OCI-LY7 (cell line): ENCODE measurements around the gene SSB. TPM values are rescaled to one million over a fixed set of nuclear protein-coding genes. Genes with fewer than 3 reads are reported as not detected.

Experiments used
- BruUV-seq: library from RNA; stranded (reverse); fragments of 400-500 nt; replicated peaks from 2 replicates; lab custom pipeline; 2021; lab: Mats Ljungman, UMichigan
- CTCF ChIA-PET: fragments of 300-600 bp; sonication (Branson Sonifier 250); formaldehyde crosslinking; loops from one replicate; lab custom pipeline; 2022; ENCODE audit warnings: antibody characterized with exemption; ENCODE audit not compliant: unreplicated experiment; lab: Charles Lee
- POLR2A ChIA-PET: fragments of 300-600 bp; sonication (Branson Sonifier 250); formaldehyde crosslinking; loops from one replicate; lab custom pipeline; 2022; ENCODE audit warnings: antibody characterized with exemption; lab: Charles Lee
- DNase-seq: peaks from one replicate; pipeline ENCODE4 v3.0.0-alpha.2; 2015; ENCODE audit warnings: low spot score
- H2AFZ ChIP-seq: fragments of 200-600 bp; sonication (generic), shearing (Covaris generic); 2 replicates; pipeline ENCODE4 v1.6.1; 2014; ENCODE audit warnings: mild to moderate bottlenecking, antibody characterized with exemption, low read length, moderate library complexity
- H3K27ac ChIP-seq: fragments of 200-600 bp; sonication (generic); 2 replicates; pipeline ENCODE4 v1.5.1; 2014; ENCODE audit warnings: mixed run types, low read depth, mild to moderate bottlenecking, moderate library complexity, low read length, inconsistent platforms; ENCODE audit not compliant: poor library complexity, severe bottlenecking
- H3K36me3 ChIP-seq: fragments of 200-600 bp; sonication (generic); 2 replicates; pipeline ENCODE4 v1.6.1; 2014; ENCODE audit warnings: mild to moderate bottlenecking, antibody characterized with exemption, low read length, moderate library complexity, mixed read lengths; ENCODE audit not compliant: insufficient read depth
- H3K4me1 ChIP-seq: fragments of 200-600 bp; sonication (generic); 2 replicates; pipeline ENCODE4 v1.5.1; 2014; ENCODE audit warnings: mild to moderate bottlenecking, low read length; ENCODE audit not compliant: insufficient read depth, poor library complexity, severe bottlenecking
- H3K4me2 ChIP-seq: fragments of 200-600 bp; sonication (generic); 2 replicates; pipeline ENCODE4 v1.6.1; 2014; ENCODE audit warnings: mild to moderate bottlenecking, low read length
- H3K4me3 ChIP-seq: fragments of 200-600 bp; sonication (generic); 2 replicates; pipeline ENCODE4 v1.5.1; 2014; ENCODE audit warnings: mild to moderate bottlenecking, low read depth, low read length; ENCODE audit not compliant: poor library complexity, severe bottlenecking
- H3K79me2 ChIP-seq: fragments of 200-600 bp; sonication (generic); 2 replicates; pipeline ENCODE4 v1.6.1; 2016; ENCODE audit warnings: low read depth, mild to moderate bottlenecking, low read length, moderate library complexity, mixed read lengths; ENCODE audit not compliant: insufficient read depth
- H3K9me2 ChIP-seq: fragments of 200-600 bp; sonication (generic); 2 replicates; pipeline ENCODE4 v1.6.1; 2016; ENCODE audit warnings: mild to moderate bottlenecking, low read length, mixed read lengths; ENCODE audit not compliant: insufficient read depth
- H3K9me3 ChIP-seq: fragments of 200-600 bp; sonication (generic); 2 replicates; pipeline ENCODE4 v1.6.1; 2014; ENCODE audit warnings: mild to moderate bottlenecking, mixed run types, low read length, mixed read lengths
- H4K20me1 ChIP-seq: fragments of 200-600 bp; sonication (generic); 2 replicates; pipeline ENCODE4 v1.6.1; 2014; ENCODE audit warnings: mild to moderate bottlenecking, antibody characterized with exemption, low read length, moderate library complexity, mixed read lengths; ENCODE audit not compliant: insufficient read depth
- EZH2phosphoT487 ChIP-seq: fragments of 200-600 bp; sonication (generic); IDR thresholded peaks from 2 replicates; pipeline ENCODE4 v1.6.1; 2018; ENCODE audit warnings: low read depth, borderline replicate concordance, mild to moderate bottlenecking, mixed run types, antibody characterized with exemption, low read length, moderate library complexity, mixed read lengths
- intact Hi-C: fragments of 100-400 bp; cut with micrococcal nuclease; formaldehyde crosslinking; loops from one replicate; pipeline ENCODE4 v1.10.0; 2022; ENCODE audit not compliant: unreplicated experiment
- total RNA-seq, 2 experiments: library from RNA; depleted of rRNA in 1 of 2; stranded (reverse); fragments of >200 nt in 1 of 2; shearing (Covaris generic) in 1 of 2; gene quantifications; 2 replicates each; pipeline ENCODE4 v1.2.3, GENCODE V29; 2014 to 2022
- TF ChIP-seq, protein P1 (sequence below): fragments of 200-600 bp; sonication (generic); conservative IDR thresholded peaks from 2 replicates; pipeline ENCODE4 v1.5.1; 2014; ENCODE audit warnings: mild to moderate bottlenecking, antibody characterized with exemption, low read length, moderate library complexity, mixed read lengths

SSB gene
- total RNA-seq, 2 experiments from 2014 or later = 126 to 173 TPM

DNA sequence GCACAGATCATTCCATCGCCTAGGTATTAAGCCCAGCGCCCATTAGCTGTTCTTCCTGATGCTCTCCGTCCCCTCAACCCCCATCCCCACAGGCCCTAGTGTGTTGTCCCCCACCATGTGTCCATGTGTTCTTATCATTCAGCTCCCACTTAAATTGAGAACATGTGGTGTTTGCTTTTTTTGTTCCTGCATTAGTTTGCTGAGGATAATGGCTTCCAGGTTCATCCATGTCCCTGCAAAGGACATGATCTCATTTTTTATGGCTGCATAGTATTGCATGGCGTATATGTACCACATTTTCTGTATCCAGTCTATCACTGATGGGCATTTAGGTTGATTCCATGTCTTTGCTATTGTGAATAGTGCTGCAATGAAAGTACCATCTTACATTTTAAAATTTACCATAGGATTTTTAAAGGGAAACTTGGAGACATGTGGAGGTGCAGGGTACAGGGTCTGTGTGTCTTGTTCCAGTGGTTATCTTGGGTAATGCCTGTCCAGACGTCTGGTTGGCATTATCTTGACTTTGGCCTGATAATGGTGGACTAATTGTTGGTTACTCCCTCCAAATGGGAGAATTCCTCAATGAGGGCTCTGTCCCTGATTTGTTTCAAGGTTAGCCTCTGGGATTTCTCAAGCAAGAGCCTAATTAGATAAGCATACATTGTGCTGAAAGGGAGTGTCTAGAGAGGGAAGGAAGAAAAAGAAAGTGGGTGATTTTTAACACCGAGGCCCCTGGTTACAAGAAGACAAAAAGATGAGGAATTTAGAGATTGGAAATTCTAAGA, 43.4 kb upstream of the SSB start:
- H2AFZ ChIP-seq = no peak overlapping the region
- ChIA-PET CTCF (no interaction called here), POLR2A (no interaction called here)
- intact Hi-C loops = no loop called here
- H3K79me2 ChIP-seq = no peaks in the 10 kb centered on the region
- H3K27ac ChIP-seq = no peak overlapping the region
- H3K9me3 ChIP-seq = no peaks in the 10 kb centered on the region
- no peak for TF ChIP-seq EZH2phosphoT487
- TF ChIP-seq, protein P1, sequence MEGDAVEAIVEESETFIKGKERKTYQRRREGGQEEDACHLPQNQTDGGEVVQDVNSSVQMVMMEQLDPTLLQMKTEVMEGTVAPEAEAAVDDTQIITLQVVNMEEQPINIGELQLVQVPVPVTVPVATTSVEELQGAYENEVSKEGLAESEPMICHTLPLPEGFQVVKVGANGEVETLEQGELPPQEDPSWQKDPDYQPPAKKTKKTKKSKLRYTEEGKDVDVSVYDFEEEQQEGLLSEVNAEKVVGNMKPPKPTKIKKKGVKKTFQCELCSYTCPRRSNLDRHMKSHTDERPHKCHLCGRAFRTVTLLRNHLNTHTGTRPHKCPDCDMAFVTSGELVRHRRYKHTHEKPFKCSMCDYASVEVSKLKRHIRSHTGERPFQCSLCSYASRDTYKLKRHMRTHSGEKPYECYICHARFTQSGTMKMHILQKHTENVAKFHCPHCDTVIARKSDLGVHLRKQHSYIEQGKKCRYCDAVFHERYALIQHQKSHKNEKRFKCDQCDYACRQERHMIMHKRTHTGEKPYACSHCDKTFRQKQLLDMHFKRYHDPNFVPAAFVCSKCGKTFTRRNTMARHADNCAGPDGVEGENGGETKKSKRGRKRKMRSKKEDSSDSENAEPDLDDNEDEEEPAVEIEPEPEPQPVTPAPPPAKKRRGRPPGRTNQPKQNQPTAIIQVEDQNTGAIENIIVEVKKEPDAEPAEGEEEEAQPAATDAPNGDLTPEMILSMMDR = no peak
- no peaks in the 10 kb centered on the region for H3K4me1 ChIP-seq
- no peaks in the 10 kb centered on the region for H3K9me2 ChIP-seq
- no peak overlapping the region for H3K4me3 ChIP-seq
- H3K4me2 ChIP-seq = no peak overlapping the region
- no peak for DNase-seq
- H3K36me3 ChIP-seq = no peaks in the 10 kb centered on the region
- no peaks in the 10 kb centered on the region for H4K20me1 ChIP-seq
- BruUV-seq = no TSS peak

DNA sequence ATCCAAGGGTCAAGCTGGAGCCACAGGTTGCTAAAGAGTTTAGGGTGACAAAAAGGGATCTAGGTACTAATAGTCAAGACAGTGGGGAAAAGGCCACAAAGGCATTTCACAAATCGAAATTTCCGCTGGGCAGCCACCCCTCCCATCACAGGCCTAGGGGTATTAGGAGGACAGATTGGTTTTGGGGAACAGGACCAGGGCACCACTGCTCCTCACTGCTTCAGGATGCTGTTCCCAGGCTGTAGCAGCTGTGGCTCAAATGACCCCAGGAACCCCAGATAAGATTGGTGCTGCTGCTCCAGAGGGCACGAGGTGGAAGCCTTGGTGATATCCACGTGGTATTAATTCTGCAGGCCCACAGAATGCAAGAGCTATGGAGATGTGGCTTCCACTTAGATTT, 42.3 kb upstream of the SSB start:
- DNase-seq = no peak
- Histone ChIP-seq H3K9me2 (no peaks in the 10 kb centered on the region), H3K4me2 (no peak overlapping the region), H3K4me1 (no peaks in the 10 kb centered on the region), H3K79me2 (no peaks in the 10 kb centered on the region), H3K9me3 (no peaks in the 10 kb centered on the region), H3K27ac (no peak overlapping the region), H3K36me3 (no peaks in the 10 kb centered on the region), H4K20me1 (no peaks in the 10 kb centered on the region), H3K4me3 (no peak overlapping the region), H2AFZ (no peak overlapping the region)
- CTCF ChIA-PET = no interaction called here
- BruUV-seq = no TSS peak
- POLR2A ChIA-PET = no interaction called here
- no peak for TF ChIP-seq EZH2phosphoT487
- TF ChIP-seq, protein P1 = no peak
- intact Hi-C loops = no loop called here

DNA sequence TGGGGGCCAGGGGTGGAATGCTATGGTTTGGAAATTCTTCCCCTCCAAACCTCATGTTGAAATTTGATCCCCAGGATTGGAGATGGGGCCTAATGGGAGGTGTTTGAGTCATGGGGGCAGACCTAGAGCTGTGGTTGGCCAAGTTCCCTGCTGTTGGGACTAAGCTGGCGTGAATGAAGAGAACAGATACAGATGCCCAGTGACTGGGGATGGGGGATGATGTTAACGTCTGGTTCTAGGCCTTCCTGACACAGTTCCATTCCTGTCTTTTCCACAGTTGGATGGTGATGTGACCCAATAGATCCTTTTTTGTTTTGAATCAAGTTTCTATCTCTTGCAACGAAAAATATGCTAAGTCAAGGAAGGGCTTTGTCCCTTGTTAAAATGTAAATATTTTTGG, 41.3 kb upstream of the SSB start:
- Histone ChIP-seq H2AFZ (no peak overlapping the region), H3K9me3 (no peaks in the 10 kb centered on the region), H3K4me3 (no peak overlapping the region), H4K20me1 (no peaks in the 10 kb centered on the region), H3K79me2 (no peaks in the 10 kb centered on the region), H3K4me1 (no peaks in the 10 kb centered on the region), H3K36me3 (no peaks in the 10 kb centered on the region), H3K27ac (no peak overlapping the region), H3K9me2 (no peaks in the 10 kb centered on the region), H3K4me2 (no peak overlapping the region)
- intact Hi-C loops = no loop called here
- DNase-seq = no peak
- POLR2A ChIA-PET = interaction anchor here (0.6 kb wide), 1 partner anchor 191 kb away, joined by 3 read pairs; no protein-coding TSS in a partner anchor
- CTCF ChIA-PET = no interaction called here
- BruUV-seq = no TSS peak
- no peak for TF ChIP-seq EZH2phosphoT487
- TF ChIP-seq, protein P1 = no peak
